ENCODE data around the gene NOP14. TPM values are rescaled to one million over a fixed set of nuclear protein-coding genes. Genes with fewer than 3 reads are reported as not detected.

The NOP14 gene
- total and polyA plus RNA-seq, 11 donors, result 11.4 to 26.0 (median 15.8) TPM

- intact Hi-C loops (cut with DNase I), result no loop called here
- no peaks in the 10 kb centered on the region for H3K36me3 ChIP-seq
- H3K9me3 ChIP-seq, result peaks cover 0 to 13% (median 2%) of the 10 kb centered on the region in 12 donors
- no peak overlapping the region for H3K27ac ChIP-seq
- TF ChIP-seq POLR2A (IDR thresholded peaks at IDR 0.05) (no peak), CTCF (IDR thresholded peaks at IDR 0.05) (no peak)
- 84 to 92% (median 88%) methylated on average over 4 of the region's 4 CpGs for WGBS, 4 donors
- no peak for DNase-seq
- ATAC-seq, result no peak
- no peaks in the 10 kb centered on the region for H3K27me3 ChIP-seq
- peaks cover 0 to 13% (median 3%) of the 10 kb centered on the region in 12 donors for H3K4me1 ChIP-seq
- no peak overlapping the region for H3K4me3 ChIP-seq
These were observed 18.1 kb upstream of the NOP14 start for GRCh38 chr4:2981256-2981819.

GRCh38 chr4:2977211-2978088, 14.2 kb upstream of the NOP14 start:
- no peaks in the 10 kb centered on the region for H3K36me3 ChIP-seq
- H3K9me3 ChIP-seq, result peaks cover 0 to 13% (median 2%) of the 10 kb centered on the region in 12 donors
- H3K27me3 ChIP-seq, result no peaks in the 10 kb centered on the region
- intact Hi-C loops (cut with DNase I), result loop anchor here in 3 of 10 donors (2.0 to 5.0 kb wide), 2 partner anchors 59 to 60 kb away; no protein-coding TSS in a partner anchor
- TF ChIP-seq POLR2A (IDR thresholded peaks at IDR 0.05) (no peak), CTCF (IDR thresholded peaks at IDR 0.05) (no peak)
- H3K27ac ChIP-seq, result no peak overlapping the region
- no peak overlapping the region for H3K4me3 ChIP-seq
- ATAC-seq, result peak in 3 of 4 donors; percentile 60 to 71 (median 69)
- H3K4me1 ChIP-seq, result peaks cover 0 to 13% (median 3%) of the 10 kb centered on the region in 12 donors
- 75 to 78% (median 77%) methylated on average over 14 of the region's 14 CpGs for WGBS, 4 donors
- DNase-seq, result no peak

GRCh38 chr4:2971275-2971674, 8.1 kb upstream of the NOP14 start:
- Histone ChIP-seq H3K27me3 (no peaks in the 10 kb centered on the region), H3K27ac (no peak overlapping the region), H3K9me3 (no peaks in the 10 kb centered on the region), H3K4me1 (no peaks in the 10 kb centered on the region), H3K4me3 (no peak overlapping the region), H3K36me3 (no peaks in the 10 kb centered on the region)
- DNase-seq (no peak), ATAC-seq (no peak)
- TF ChIP-seq CTCF (IDR thresholded peaks at IDR 0.05) (no peak), POLR2A (IDR thresholded peaks at IDR 0.05) (no peak)
- intact Hi-C loops (cut with DNase I), result no loop called here
- 69 to 94% (median 89%) methylated on average over 3 of the region's 3 CpGs for WGBS, 4 donors

- 73 to 79% (median 77%) methylated on average over 3 of the region's 3 CpGs for WGBS, 4 donors
- TF ChIP-seq POLR2A (IDR thresholded peaks at IDR 0.05), result no peak
- TF ChIP-seq CTCF (IDR thresholded peaks at IDR 0.05), result no peak
- Histone ChIP-seq H3K27ac (no peak overlapping the region), H3K36me3 (no peaks in the 10 kb centered on the region), H3K27me3 (no peaks in the 10 kb centered on the region), H3K4me1 (peaks cover 0 to 14% (median 8%) of the 10 kb centered on the region in 12 donors), H3K4me3 (no peak overlapping the region), H3K9me3 (no peaks in the 10 kb centered on the region)
- ATAC-seq, result no peak
- DNase-seq, result no peak
- intact Hi-C loops (cut with DNase I), result loop anchor here in 4 of 10 donors (5.0 to 10.0 kb wide), 4 partner anchors 64 to 724 kb away; partner anchors contain the start of genes CFAP99 (in 2 of the 4), ZFYVE28 (in 2 of the 4), HAUS3 (in 1 of the 4) and POLN (in 1 of the 4)
These were observed 5.2 kb upstream of the NOP14 start for GRCh38 chr4:2968381-2968780.

Measured in heart left ventricle (tissue), 16 donors.